Measurements from ENCODE around the gene TMC4.
A peak's percentile ranks its signal among the peaks of the same experiment; 100 is the strongest.

The TMC4 gene

DNA sequence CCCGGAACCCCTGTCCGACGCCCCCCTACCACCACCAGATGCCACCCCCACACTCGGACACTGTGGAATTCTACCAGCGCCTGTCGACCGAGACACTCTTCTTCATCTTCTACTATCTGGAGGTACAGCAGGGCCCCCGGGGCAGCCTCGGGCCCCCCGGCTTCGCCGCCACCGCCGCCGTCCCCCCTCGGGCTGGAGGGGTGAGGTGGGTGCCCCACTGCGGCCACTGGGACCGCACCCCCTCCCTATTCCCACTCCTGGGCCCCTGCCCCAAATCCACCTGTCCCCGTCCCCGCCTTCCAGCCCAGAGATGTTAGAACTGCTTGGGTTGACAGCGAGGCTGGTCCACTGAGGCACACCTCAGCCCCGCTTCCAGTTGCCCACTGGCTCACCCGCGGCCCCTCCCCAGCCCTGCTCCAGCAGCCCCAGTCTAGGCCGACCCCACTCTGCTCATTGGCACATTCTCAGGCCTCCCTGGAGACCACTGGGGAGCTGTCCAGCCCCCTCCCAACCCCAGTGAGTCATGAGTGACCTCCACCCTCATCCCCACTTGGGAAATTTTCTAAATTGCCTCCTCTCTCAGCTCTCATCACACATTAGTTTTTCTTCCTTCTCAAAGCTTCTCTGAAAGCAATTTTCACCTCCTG lies 20.0 kb downstream of the TMC4 start:
- no peak for DNase-seq

DNA sequence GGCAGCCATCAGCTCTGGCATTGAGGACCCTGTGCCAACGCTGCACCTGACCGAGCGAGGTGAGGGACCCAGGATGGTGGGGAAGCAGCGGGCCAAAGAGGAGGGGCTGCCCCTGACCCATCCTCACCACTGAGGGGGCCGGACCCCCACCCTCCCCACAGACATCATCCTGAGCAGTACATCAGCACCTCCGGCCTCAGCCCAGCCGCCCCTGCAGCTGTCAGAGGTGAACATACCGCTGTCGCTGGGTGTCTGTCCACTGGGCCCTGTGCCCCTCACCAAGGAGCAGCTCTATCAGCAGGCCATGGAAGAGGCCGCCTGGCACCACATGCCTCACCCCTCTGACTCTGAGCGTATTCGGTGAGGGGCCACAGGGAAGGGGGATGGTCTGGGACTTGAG lies 20.7 kb downstream of the TMC4 start:
- DNase-seq, result no peak

DNA sequence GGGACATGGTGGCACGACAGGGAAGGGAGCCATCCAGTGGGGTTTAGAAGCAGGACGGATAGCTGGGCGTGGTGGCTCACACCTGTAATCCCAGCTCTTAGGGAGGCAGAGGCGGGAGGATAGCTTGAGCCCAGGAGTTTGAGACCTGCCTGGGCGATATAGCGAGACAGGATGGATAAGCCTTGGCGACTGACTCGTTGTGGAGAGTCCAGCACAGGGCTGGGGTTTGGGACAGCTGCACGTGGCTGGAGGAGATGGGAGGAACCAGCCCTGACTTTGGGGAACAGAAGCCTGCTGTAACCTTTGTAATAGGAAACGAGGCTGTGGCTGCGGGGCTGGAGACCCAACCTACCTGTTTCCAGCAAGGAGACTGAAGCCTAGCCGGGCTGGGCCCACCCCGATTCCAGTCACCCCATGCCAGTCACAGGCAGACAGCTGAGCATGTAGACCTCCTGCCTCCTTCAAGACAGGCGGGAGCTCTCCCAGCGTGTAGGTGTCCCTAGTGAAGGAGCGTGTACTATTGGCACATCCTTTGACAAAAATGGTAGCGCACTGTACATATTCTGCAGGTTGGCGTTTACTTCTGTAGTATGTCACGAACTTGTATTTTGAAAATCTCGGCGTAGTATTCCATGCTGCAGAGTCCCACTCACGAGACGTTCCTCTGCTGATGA lies 21.5 kb downstream of the TMC4 start:
- no peak for DNase-seq

DNA sequence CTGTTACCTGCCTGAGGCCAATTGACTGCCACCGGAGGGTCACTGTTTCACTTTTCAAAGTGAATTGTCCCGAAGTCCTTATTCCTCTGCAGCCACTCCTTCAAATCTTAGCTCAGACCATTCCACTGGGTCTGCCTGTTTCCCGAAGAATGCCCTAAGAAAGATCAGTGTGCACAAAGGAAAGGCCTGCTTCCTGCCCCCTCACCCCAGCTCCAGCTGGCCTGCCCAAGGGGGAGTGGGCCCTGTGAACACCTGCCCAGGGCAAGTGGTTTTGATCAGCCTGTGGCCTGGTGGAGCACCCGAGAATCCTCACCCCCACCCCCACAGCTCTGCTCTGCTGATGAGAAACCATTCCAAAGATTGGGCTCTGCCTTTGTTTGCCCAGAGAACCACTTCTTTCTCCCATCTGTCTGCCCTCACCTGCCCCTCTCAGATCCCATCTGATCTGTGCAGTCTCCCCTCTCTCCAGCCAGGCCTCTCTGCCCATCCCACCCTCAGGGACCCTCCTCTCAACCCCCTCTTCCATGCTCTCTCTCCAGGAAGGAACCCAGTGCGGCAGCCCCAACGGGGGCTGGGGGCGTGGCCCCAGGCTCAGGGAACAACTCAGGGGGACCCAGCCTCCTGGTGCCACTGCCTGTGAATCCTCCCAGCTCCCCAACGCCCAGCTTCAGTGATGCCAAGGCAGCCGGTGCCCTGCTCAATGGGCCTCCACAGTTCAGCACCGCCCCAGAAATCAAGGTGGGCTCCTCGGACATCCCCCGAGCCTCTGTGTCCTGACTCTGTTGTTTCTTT lies 23.7 kb downstream of the TMC4 start:
- no peak for DNase-seq

DNA sequence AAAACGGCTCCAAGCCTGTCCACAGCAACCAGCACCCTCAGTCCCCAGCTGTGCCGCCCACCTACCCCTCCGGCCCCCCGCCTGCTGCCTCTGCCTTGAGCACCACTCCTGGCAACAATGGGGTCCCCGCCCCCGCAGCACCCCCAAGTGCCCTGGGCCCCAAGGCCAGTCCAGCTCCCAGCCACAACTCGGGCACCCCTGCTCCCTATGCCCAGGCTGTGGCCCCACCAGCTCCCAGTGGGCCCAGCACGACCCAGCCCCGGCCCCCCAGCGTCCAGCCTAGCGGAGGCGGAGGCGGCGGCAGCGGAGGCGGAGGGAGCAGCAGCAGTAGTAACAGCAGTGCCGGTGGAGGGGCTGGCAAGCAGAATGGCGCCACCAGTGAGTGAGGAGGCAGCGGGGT lies 24.8 kb downstream of the TMC4 start:
- no peak for DNase-seq

DNA sequence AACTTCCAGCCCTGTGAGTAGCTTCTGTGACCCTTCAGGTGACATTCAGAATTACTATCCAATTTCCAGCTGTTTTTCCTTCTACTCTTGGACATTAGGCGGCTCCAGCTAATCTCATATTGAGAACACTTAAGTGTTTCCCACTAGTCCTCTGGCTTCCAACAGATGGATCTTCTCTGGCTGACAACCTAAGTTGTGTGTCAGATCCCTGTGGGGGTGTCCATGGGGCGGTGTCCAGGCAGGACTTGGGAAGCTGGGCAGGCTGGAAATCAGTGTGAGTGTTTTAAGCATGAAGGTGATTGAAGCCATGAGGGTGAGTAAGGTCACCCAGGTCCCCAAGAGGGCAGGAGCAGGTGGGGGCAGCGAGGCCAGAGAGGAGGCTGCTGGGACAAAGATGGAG lies 25.3 kb downstream of the TMC4 start:
- DNase-seq, result no peak

DNA sequence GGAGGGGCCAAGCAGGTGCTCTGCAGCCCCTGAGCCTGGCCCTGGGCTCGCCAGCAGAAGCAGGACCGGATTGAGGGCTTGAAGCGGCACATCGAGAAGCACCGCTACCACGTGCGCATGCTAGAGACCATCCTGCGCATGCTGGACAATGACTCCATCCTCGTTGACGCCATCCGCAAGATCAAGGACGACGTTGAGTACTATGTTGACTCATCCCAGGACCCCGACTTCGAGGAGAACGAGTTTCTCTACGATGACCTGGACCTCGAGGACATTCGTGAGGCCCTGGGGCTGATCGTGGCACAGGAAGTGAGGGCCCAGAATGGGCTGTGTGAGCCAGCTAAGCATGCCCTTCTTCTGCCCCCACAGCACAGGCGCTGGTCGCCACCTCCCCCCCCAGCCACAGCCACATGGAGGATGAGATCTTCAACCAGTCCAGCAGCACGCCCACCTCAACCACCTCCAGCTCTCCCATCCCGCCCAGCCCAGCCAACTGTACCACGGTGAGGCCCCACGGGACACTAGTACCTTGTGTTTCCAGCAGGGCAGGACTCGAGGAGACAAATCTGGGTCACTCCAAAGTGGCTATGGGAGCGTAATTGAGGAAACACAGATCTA lies 27.3 kb downstream of the TMC4 start:
- DNase-seq, result no peak

DNA sequence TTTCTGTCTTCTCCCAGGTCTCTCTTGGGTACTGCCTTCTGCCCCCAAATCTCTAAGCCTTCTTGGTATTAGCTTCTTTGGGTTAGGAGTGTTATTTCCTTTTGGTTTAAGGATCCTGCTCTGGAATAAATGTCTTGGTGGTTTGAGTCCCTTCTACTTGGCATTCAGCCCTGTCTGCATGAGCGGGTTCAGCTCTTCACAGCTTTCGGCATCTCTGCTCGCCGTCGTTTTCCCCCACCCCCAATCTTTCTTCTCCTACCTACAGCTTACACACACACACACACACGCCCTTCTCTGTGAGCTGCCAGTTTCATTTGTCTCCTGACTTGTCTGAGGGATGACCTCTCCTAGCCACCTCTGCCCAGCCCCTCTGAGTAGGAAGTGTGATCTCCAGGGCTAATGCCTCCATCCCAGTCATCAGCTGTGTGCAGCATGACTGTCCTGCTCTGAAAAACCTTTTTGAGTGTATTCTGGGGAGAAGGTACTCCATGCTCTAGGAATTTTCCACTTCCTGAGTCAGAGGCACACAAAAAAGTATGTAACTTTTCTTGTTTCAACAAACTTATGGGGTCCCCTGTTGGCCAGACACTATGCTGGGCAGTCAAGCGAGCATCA lies 30.7 kb downstream of the TMC4 start:
- DNase-seq, result no peak

DNA sequence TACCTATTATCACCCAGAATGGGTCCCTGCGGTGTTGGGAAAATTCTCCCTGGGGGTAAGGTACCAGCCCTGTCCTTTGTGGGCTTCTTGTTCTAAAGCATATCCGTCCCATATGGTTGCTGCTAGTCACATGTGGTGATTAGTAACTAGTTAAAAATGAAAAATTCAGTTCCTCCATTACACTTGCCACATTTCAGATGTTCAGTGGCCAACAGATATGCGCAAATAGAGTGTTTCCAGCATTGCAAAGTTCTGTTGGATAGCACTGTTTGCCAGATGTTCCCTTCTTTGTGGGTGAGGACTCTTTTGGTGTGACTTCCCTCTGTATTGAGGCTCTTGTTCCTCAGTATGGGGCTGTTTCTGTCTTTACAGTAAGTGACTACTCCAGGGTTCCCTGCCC lies 31.6 kb downstream of the TMC4 start:
- DNase-seq, result no peak

DNA sequence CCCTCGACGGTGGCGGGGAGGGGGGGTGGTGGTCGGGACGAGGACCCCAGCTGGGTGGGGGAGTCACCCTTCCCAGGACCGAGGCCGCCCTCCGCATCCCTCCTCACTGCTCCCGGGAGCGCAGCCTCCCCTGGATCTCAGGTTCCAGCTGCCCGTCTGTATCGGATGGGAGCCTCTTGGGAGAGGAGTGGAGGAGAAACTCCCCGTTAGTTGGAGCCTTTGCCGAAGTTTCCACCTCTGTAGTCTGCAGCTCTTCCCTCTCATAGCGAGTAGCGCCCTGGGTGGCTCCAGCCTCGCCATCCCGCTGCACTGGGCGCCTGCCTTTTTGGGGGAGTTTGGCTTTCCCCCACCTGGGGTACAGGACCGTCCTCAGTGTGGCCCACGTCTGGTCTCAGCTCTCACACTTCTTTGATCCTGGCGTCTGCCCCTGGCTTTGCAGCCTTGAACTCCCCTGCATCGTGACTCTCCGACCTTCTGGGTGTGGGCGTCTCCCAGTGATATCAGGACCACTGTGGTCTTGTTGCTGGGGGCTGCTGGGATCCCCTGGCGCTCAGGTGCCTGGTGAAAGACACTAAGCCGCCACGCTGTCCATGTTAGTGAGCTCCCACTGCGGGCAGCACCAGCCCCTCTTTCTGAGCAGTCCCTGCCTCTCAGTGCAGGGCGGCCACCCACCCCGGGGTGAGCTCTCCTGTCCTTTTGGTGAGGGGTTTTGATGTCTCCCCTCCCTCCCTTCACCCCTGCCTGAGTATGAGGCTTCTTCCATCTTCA lies 34.3 kb downstream of the TMC4 start:
- no peak for DNase-seq

DNA sequence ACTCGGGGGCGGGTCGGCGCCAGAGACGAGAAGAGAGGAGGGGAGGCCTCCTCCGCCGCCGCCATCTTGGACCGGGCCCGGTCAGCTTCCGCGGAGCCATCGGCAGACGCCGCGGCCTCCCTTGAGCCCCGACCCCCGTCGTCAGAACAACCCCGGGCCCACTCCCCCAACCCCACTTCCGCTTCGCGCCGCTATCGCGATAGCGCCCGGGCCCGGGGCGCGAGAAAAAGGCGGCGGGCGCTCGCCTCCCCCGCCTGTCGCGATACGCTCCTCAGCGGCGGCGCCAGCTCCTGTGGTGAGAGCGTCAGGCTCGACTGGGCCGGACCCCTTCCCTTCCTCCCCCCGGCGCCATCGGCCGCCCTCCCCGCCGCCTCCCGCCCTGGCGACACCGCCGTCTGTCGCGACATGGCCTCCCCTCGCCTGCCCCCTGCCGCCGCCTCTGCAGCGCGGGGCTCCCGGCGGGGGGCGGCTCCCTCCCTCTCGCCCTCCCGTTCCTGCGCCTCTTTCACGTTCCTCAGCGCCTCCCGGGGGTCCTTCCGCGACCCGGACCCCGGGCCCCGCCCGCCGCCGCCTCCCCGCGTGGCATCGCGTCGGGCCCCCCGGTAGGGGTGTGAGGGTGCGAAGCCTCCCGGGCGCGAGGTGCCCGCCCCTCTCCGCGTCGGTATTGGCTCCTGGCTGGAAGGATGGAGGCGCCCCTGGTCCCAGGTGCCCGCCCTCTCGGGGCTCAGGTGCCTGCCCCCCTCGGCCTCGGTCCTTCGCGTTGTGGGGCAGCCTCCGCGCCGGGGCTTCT lies 35.1 kb downstream of the TMC4 start, which contains the start of gene CNOT3:
CNOT3 (plus strand) TSS at position 64 of the 790 bp plus-strand sequence. CDS start 5,217 bp downstream, outside the sequence.
- no peak for DNase-seq

DNA sequence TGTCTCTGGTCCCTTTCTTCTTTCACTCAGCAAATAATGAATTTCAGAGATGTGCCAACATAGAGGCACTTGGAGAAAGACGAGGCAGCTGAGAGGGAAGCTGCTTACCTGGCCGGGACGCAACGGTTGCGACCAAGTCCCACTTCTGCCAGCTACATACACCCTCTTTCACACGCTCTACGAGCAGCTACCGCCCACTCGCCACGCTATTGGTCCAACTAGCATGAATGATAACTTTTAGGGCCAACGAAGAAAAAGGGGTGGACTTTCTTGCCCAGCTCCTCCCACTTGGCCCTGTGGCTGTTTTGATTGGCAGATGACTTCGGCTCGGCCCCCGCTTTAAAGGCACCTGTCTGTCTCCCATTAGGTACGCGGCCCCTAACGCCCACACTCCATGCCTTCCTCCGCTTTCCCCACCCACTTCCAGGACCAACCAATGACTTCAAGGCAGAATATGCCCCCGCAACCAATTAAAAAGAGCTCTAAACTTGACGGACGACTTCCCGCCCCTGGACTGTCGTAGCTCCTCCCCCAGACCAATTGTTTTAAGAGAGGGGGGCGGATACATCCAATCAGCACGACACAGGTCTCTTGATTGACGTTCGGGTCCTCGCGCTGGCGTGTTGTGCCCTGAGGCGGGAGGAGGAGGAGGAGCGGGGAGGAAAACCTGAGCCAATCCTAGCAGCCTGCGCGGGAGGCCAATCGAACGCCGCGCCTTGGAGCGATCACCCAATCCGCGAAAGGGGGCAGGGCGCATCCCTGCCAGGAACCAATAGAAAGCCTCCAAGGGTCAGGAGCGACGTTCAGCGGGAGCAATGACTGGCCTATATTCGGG lies 35.9 kb downstream of the TMC4 start:
- DNase-seq, result peak; percentile 98

DNA sequence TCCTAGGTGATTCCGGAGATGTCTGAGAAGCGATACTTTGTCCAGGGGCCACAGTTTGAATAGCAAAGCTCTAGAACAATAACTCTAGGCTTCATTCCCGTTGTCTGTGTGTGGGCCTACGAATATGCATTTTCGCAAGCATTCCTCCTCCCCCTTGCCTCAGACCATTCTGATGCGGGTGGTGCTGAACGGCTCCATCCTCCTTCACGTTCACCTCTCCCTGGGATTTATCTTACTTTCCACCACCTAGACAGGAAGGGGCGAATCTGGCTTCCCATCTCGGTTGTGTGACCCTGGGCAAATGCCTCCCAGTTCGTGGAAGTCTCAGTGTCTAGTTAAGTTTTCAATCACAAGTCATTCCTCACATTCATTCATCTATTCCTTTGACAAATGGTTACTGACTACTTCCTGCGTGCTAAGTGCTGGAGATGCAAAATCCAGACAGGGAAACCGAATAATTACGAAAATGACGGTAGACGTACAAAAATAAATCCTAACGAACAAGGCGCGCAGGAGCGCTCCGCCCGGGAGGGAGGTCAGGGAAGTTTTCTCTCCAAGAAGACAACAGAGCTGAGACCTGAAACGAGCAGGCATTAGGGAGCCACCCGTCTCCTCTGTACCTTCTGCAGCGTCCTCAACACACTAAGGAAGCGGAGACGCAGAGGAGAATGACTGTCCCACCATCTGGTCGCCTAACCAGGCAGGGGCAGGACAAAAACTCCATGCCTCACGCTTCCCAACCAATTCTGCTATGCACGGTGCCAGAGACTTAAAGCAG lies 36.7 kb downstream of the TMC4 start:
- no peak for DNase-seq

DNA sequence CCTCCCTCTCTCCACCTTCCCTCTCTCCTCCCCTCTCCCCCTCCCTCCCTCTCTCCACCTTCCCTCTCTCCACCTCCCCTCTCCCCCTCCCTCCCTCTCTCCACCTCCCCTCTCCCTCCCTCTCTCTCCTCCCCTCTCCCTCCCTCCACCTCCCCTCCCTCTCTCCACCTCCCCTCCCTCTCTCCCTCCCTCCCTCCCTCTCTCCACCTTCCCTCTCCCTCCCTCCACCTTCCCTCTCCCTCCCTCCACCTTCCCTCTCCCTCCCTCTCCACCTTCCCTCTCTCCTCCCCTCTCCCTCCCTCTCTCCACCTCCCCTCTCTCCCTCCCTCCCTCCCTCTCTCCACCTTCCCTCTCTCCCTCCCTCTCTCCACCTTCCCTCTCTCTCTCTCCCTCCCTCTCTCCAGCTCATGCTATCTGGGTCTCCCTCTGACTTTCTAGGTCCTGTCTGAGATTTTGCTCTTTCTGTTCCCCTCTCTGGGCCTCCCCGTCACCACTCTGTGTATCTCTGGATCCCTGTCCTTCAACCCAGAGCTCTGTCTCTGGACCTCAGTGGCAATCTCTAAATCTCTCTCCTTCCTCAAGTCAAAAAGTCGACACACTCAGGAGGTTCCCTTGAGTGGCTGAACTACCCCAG lies 38.9 kb downstream of the TMC4 start:
- DNase-seq, result no peak

DNA sequence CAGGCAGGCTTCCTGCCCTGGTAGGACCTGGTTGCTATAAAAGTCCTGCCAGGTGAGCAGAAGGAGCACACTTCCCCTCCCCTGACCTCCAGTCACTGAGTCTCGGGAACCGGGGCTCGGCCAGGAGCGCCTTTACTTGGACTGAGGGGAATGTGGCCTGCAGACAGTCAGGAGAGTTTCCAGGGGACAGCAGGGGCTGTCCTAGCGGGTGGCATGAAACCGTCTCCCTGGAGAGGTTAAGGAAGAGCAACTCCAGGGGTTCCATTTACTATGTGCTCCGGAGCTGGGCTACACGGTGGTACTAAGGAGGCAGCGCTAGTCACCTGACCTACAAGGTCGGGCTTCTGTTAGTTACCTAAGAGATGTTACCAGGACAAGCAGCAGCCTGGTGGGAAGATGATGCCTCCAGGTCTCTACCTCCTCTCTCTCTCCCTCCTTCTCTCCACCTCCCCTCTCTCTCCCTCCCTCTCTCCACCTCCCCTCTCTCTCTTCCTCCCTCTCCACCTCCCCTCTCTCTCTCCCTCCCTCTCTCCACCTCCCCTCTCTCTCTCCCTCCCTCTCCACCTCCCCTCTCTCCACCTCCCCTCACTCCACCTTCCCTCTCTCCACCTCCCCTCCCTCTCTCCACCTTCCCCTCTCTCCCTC lies 39.5 kb downstream of the TMC4 start:
- DNase-seq, result peak; percentile 67

DNA sequence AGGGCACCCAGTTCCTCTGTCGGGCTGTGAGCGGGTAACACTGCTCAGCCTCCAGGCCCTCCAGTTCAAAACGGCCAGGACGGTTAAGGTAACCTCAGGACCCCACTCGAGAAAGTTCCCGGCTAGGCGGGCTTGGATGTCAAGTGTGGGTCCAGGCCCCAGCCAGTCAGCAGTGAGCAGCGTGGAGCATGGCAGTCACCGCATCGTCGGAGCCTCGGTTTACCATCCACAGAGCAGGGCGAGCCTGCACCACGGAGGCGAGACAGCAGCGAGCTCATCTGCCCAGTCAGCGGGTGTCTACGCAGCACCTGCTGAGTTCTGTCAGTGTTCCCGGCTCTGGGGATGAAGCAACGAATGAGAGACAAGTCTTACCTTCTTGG lies 43.4 kb downstream of the TMC4 start:
- DNase-seq, result no peak

DNA sequence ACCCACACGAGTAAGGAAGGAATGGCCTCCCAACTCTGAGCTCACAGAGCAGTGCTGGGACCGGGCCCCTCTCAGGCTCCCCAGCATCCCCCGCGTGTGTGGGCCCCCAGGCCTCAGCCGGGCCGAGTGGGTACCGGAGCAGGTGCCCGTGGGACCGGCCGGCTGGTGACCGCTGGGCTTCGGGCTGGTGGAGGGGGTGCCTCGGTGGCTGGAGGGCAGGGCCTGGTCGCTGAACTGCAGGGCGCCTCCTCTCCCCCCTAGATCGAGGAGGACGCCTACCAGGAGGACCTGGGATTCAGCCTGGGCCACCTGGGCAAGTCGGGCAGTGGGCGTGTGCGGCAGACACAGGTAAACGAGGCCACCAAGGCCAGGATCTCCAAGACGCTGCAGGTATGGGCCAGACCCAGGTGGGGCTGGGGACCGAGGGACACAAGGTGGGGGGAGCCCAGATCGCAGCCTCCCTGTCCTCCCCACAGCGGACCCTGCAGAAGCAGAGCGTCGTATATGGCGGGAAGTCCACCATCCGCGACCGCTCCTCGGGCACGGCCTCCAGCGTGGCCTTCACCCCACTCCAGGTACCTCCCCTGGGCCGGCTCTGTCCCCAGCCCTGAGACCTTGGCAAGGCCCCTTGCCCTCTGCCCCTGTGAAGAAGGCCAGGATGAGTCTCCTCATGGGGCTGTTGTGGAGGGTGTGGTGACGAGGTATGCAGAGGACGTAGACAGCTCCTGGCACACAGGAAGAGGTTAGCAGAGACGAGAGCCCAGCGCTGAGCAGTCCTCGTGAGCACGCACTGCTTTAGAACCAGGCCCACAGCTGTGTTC lies 44.0 kb downstream of the TMC4 start:
- DNase-seq, result no peak

DNA sequence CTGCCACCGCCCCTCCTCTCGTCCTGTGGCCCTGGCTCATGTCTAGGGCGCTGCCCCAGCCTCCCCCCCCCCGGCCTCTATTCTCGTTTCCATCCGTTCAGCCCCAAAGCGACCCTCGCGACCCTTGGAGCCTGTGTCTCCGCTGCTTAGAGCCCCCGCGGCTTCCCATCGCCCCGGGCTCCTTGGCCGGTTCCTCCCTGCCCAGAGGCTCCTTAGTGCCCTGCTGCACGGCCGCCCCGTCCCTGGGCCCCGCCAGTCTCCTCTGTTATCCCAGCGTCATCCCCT lies 44.6 kb downstream of the TMC4 start:
- no peak for DNase-seq

Data from NCI-H2171 (cell line).